Non-pigmented ciliary epithelial cell (primary cell): ENCODE data around the gene TNNT1.

Experiments used
- DNase-seq: peaks from one replicate; pipeline ENCODE4 v3.0.0-alpha.2; 2010; ENCODE audit warnings: low read depth

The TNNT1 gene

DNA sequence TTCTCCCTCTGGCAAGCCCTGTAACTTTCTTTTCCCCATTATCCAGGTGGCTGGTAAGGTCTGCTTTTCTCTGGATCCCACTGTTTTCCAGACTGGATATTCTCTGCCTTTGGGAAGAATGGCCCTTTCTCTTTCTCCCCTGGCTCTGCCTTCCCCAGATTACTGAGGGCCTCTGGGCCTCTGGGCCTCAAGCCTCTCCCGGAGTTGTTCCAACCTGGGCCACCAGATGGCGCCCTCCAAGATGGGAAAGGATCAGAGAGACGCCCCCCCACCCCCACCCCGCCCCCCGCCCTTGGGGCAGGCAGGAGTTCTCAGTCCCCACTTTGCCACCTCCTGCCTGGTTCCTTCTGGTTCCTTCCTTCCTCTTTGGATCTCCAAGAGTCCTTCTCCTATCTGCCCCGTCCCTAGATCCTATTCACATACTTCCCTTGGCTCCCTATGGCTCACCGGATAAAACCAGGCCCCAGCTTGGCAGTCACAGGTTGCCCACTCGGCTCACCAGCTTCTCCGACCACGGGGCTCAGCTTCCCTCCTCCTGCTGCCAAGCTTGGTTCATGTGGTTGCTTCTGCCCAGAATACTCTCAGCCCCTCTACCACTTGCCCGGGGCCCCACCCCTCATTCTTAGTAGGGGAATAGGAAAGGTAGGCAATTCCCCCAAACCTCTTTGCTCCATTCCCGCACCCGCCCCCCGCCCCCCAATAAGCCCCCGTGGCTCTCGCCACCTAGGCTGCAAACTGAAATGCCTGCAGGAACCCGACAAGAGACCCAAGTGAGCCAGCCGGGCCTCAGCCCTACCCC is 60.3 kb downstream of the TNNT1 start:
- no peak for DNase-seq

DNA sequence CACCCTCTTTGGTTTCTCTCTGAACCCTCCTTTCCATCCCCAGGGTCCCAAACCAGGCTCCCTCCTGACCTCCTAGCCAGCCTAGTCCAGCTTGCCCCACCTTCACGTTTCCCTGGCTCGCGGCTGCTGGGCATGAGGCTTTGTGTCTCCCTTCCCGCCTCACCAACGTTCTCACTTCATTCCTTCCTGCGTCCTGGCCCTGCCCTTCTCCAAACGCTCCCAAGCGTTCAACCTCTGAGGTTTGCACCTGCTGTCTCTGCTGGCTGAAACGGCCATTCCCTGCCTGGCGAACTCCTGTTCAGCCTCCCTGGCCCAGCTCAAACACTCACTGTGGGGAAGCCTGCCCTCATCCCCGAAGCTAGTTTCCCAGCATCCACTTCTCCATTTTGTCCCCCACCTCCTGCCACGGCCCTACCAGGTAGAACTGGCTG is 61.0 kb downstream of the TNNT1 start:
- DNase-seq: no peak

DNA sequence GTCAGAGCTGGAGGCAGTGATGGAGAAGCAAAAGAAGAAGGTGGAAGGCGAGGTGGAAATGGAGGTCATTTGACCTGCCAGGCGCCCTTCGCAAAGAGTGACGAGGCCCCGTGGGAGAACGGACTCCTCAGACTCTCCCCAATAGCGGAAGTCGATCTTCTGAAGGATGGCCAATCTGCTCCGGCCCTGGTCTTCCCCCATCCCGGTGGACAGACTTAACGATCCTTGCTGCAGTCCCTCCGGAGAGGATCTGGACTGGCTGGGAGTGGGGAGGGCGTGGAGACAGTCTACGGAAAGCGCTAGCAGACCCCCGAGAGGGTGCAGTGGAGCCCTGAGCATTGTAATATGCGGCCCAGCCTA is 61.5 kb downstream of the TNNT1 start:
- no peak for DNase-seq

DNA sequence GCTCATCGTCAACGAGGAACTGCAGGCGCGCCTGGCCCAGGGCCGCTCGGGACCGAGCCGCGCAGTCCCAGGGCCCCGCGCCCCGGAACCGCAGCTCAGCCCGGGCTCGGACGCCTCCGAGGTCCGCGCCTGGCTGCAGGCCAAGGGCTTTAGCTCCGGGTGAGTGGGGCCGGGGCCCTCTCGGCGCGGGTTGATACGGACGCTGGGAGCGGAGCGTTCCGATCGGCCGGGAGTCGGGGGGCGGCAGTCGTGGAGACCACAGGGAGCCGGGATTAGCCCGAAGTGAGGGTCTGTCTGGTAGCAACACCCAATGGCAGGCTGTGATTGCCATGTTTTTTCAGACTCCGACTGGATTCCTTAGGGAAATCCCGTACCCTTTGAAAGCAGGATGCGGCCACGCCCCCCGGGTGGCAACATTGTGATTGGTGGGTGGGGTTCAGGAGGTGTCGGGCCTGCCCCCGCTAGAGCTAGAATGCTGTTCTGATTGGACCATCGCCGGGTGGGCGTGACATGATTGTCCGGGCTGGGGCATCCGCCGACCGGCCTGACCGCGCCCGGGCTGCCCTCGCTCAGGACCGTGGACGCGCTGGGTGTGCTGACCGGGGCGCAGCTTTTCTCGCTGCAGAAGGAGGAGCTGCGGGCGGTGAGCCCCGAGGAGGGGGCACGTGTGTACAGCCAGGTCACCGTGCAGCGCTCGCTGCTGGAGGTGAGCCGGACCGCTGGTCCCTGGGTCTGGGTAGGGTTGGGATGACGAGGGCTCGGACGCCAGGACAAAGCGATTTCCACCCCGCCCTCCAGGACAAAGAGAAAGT is 62.1 kb downstream of the TNNT1 start:
- DNase-seq: peak; percentile 73

DNA sequence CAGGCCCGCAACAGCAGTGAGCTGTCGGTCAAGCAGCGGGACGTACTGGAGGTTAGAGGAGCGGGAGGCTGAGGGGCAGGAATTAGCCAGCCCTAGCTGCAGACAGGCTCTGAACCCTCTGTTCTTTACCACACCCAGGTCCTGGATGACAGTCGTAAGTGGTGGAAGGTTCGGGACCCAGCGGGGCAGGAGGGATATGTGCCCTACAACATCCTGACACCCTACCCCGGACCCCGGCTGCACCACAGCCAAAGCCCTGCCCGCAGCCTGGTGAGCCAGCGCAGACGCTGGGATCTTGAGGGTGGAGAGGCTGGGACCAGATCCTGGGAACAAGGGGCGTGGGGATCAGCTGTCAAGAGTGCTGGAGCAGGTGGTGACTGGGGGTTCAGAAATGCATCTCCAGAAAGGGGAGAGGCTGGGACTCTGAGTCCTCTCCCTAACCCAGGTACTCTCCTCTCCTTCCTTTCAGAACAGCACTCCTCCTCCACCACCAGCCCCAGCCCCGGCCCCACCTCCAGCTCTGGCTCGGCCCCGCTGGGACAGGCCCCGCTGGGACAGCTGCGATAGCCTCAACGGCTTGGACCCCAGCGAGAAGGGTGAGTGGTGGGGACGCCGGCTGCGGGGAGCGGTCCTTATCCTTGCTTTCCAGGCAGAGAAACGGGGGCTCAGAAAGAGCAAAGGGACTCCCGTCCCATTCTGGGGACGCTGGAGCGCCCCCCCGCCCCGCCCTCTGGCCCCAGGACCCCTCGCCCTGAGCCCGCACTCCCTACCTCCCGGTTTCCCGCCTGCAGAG is 62.9 kb downstream of the TNNT1 start:
- DNase-seq: no peak

DNA sequence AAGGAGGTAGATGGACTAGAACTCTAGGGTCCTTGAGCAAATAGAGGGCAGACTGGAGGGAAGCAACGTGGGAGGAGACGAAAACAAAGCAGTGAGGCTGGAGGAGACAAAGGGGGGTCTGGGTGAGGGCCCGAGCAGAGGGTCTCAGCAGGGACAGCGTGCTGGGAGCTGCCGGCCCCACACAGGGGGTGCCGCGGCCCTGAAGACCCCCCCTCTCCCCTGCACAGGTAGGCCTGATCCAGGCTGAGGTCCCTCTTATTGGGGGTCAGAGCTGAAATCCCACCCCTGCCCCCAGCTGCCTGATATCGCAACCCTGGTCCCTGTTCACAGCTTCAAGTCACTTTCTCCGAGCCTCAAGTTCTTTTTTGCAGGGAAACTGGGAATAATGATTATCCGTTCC is 64.6 kb downstream of the TNNT1 start:
- DNase-seq: no peak

DNA sequence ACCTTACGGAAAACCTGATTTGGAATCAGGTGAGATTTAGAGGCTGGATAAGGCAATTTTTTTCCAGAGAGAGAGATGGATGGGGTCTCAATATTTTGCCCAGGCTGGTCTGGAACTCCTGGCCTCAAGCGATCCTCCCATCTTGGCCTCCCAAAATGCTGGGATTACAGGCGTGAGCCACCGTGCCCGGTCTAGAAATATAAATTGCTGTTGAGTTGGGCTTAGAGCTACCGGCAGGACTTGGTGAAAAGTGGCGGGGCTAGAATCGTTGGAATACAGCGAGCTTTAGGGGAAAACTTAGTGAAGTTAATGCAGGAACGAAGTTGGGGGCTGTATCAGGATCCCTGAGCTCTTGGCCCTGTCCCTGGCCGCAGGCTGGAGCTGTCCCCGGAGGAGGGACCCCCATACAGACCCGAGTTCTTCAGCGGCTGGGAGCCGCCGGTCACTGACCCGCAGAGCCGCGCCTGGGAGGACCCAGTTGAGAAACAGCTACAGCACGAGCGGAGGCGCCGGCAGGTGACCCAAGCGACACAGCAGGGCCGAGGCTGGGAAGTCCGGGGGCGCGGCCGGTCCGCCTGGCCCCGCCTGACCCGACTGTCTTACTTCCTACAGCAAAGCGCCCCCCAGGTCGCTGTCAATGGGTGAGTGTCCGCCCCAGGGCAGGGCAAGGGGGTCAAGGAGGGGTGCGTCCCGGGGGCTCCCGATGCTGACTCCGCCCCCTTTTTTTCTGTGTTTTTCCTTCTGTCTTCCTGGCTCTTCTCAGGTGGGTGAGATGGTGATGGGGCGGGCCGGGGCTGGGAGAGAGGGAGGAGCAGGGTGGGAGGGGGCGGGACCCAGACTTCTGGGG is 65.8 kb downstream of the TNNT1 start:
- no peak for DNase-seq
